GM04503 (cell line): ENCODE results near the gene RBAK.
"Not testable (repeated sequence)": the region's sequence is repeated elsewhere in the genome, so short reads cannot be mapped to it uniquely, and the experiment has no call there.

ENCODE experiments used
- DNase-seq: peaks from one replicate; pipeline ENCODE4 v3.0.0-alpha.2; 2012; ENCODE audit warnings: low read depth

The RBAK gene

GRCh38 chr7:5045558-5046396 is at the start of gene RBAK:
Gene RBAK (plus strand): TSS chr7:5045860. CDS start chr7:5048077, 2,217 bp downstream.
- peak; percentile 73 for DNase-seq

GRCh38 chr7:4996696-4997222 is 48.9 kb upstream of the RBAK start:
- DNase-seq = no peak

- no peak for DNase-seq
Observed at GRCh38 chr7:4998244-4998643, 47.4 kb upstream of the RBAK start.

- no peak for DNase-seq
Observed at GRCh38 chr7:4998910-4999309, 46.8 kb upstream of the RBAK start.

GRCh38 chr7:4999369-4999950 is 46.2 kb upstream of the RBAK start:
- DNase-seq = no peak

- DNase-seq = no peak
Observed at GRCh38 chr7:5001003-5001402, 44.7 kb upstream of the RBAK start.

GRCh38 chr7:5001911-5002310 is 43.7 kb upstream of the RBAK start:
- DNase-seq = no peak

GRCh38 chr7:5005066-5005465 is 40.6 kb upstream of the RBAK start:
- DNase-seq = no peak

GRCh38 chr7:5012985-5013384 is 32.7 kb upstream of the RBAK start:
- DNase-seq = no peak

- DNase-seq = not testable (repeated sequence)
Observed at GRCh38 chr7:5015936-5016335, 29.7 kb upstream of the RBAK start.

- DNase-seq = not testable (repeated sequence)
Observed at GRCh38 chr7:5017626-5018025, 28.0 kb upstream of the RBAK start.

- DNase-seq = no peak
Observed at GRCh38 chr7:5020098-5020497, 25.6 kb upstream of the RBAK start.

GRCh38 chr7:5020976-5021550 is 24.6 kb upstream of the RBAK start:
- not testable (repeated sequence) for DNase-seq

- not testable (repeated sequence) for DNase-seq
Observed at GRCh38 chr7:5023626-5024025, 22.0 kb upstream of the RBAK start.

GRCh38 chr7:5027796-5028410 is 17.8 kb upstream of the RBAK start:
- DNase-seq = not testable (repeated sequence)

GRCh38 chr7:5033186-5033585 is 12.5 kb upstream of the RBAK start:
- not testable (repeated sequence) for DNase-seq

- no peak for DNase-seq
Observed at GRCh38 chr7:5035276-5035675, 10.4 kb upstream of the RBAK start.

- no peak for DNase-seq
Observed at GRCh38 chr7:5036446-5036845, 9.2 kb upstream of the RBAK start.

- no peak for DNase-seq
Observed at GRCh38 chr7:5041047-5041446, 4.6 kb upstream of the RBAK start.

- no peak for DNase-seq
Observed at GRCh38 chr7:5043661-5044060, 2.0 kb upstream of the RBAK start.

- DNase-seq = not testable (repeated sequence)
Observed at GRCh38 chr7:5046397-5046732, 705 bp downstream of the RBAK start.

- DNase-seq = not testable (repeated sequence)
Observed at GRCh38 chr7:5047127-5047526, 1.5 kb downstream of the RBAK start.

GRCh38 chr7:5050676-5051075 is 5.0 kb downstream of the RBAK start:
- DNase-seq = no peak
